HuH-7 (cell line): ENCODE results near the gene GSKIP.
"Not testable (repeated sequence)": the region's sequence is repeated elsewhere in the genome, so short reads cannot be mapped to it uniquely, and the experiment has no call there.

ENCODE experiments used
- DNase-seq: peaks from one replicate; pipeline ENCODE4 v3.0.0; 2011; ENCODE audit warnings: low spot score

The GSKIP gene

GRCh38 chr14:96362965-96363750, at the start of gene GSKIP, which contains the start of gene ATG2B:
Gene GSKIP (plus strand): TSS chr14:96363526. CDS start chr14:96382248, 18,722 bp downstream.
Gene ATG2B (minus strand): TSS chr14:96363341. CDS start chr14:96362976, 365 bp downstream.
- peak; percentile 87 for DNase-seq

GRCh38 chr14:96316087-96316486, 47.2 kb upstream of the GSKIP start:
- DNase-seq: no peak

GRCh38 chr14:96318836-96319235, 44.5 kb upstream of the GSKIP start:
- DNase-seq: no peak

GRCh38 chr14:96320605-96321004, 42.7 kb upstream of the GSKIP start:
- no peak for DNase-seq

DNA sequence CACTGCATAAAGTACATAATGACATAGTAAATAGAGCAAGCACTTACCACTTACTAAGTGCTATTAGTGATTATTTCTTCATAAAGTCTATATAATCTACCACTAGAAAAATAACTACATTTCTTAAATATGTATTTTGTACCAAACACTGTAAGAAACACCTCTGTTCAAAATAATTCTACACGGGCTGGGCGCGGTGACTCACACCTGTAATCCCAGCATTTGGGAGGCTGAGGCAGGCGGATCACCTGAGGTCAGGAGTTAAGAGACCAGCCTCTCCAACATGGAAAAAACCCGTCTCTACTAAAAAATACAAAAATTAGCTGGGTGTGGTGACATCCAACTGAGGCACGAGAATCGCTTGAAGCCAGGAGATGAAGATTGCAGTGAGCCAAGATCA, 39.1 kb upstream of the GSKIP start:
- DNase-seq: no peak

GRCh38 chr14:96338551-96338950, 24.8 kb upstream of the GSKIP start:
- no peak for DNase-seq

DNA sequence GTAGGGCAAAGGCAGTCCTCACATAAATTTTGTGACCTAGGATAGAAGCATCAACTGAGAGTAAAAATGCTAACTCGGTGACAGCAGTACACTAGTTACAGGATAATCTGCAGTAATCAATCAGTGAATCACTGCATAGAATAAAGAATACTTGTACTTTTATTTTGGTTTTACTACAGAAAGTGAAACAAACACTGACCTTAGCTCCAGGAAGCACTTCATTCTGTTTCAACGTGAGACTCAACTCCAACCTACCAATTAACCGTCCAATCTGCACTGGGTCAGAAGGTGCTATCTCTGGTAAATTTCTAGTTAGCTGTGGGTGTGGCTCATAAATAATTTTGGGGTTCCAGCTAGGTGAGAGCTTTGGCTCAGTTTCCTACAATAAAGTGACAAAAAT, 22.0 kb upstream of the GSKIP start:
- no peak for DNase-seq

- DNase-seq: no peak
These were observed 17.7 kb upstream of the GSKIP start for GRCh38 chr14:96345669-96346068.

DNA sequence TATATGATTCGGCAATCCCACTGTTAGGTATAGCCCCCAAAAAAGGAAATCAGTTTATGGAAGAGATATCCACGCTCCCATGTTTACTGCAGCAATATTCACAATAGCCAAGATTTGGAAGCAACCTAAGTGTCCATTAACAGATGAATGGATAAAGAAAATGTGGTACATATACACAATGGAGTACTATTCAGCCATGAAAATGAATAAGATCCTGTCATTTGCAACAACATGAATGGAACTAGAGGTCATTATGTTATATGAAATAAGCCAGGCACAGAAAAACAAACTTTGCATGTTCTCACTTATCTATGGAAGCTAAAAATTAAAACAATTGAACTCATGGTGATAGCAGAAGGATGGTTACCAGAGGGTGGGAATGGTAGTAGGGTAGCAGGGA, 15.4 kb upstream of the GSKIP start:
- DNase-seq: not testable (repeated sequence)

- DNase-seq: no peak
These were observed 13.8 kb upstream of the GSKIP start for GRCh38 chr14:96349286-96350075.

DNA sequence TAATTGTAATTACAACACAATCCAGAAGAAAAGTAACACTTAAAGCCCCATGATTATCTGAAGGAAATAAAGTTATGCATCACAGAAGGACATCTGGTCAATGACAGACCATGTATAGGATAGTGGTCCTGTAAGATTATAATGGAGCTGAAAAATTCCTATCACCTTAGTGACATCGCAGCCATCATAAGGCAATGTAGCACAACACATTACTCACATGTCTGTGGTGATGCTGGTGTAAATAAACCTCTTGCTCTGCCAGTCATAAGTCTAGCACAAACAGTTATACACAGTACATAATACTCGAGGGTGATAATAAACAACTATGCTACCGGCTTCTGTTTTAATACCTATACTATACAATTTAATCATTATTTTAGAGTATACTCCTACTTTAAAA, 11.3 kb upstream of the GSKIP start:
- DNase-seq: no peak

GRCh38 chr14:96352708-96353107, 10.6 kb upstream of the GSKIP start:
- no peak for DNase-seq

- no peak for DNase-seq
These were observed 9.1 kb upstream of the GSKIP start for GRCh38 chr14:96354246-96354645.

DNA sequence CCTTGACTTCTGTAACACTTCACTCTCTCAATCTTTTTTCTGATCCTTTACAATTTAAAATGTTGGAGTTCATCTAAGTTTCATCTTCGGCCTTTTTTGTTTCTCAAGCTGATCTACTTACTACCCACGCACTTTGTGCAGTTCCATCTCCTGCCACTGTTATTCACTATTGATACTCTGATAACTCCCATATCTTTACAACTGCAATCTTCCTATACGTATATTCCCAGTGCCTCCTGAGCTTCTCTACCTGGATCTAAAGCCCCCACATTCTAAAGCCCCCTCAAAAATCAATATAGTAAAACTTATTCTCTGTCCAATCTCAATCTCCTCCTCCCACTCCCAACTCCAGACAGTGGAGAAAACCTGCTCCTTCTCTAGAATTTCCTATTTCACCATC, 6.1 kb upstream of the GSKIP start:
- no peak for DNase-seq

DNA sequence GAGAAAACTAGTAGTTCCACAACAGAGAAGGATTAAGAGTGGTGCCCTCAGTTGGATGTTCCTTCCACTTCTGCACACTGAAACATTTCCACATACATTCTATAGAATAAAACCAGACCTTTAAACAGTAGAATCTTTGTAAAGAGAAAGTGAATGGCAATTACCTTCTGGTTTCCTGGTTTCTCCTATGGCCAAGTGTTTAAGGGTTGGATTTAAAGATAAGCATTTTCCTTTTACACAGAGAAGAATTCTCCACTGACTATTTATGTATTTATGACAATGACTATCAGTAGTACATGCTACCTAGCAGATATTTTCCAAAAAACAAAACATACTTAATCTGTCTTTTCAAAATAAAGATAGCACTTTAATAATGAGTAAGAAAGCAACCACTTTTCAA, 3.4 kb upstream of the GSKIP start:
- no peak for DNase-seq

GRCh38 chr14:96362071-96362964, 1.0 kb upstream of the GSKIP start:
- DNase-seq: peak; percentile 37

GRCh38 chr14:96363751-96364336, 518 bp downstream of the GSKIP start:
- no peak for DNase-seq

DNA sequence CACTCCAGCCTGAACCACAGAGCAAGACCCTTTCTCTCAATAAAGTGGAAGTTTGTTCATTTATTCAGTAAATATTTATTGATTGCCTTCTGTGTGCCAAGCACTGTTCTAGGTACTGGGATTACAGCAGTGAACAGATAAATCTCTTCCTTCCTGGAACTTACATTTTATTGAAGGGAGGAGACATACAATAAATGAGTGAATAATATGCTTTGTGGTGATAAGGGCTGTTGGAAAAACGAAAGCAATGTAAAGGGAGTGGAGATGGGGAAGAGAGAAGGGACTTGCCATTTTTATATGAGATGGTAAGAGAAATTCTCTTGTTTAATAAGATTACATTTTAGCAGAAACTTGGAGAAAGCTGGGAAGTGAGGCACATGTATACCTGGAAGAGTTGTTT, 1.6 kb downstream of the GSKIP start:
- DNase-seq: no peak

DNA sequence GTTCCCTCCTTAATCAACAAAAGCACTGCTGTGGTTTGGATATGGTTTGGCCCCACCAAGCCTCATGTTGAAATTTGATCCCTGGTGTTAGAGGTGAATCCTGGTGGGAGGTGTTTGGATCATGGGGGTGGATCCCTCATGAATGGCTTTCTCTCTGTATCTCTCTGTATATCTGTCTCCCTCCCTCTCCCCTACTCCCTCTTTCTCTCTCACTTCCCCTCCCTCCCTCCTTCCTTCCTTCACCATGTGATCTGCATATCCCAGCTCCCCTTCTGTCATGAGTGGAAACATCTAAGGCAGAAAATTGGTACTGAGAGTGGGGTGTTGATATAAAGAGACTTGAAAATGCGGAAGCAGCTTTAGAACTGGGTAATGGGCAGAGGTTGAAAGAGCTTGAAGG, 5.2 kb downstream of the GSKIP start:
- DNase-seq: no peak

DNA sequence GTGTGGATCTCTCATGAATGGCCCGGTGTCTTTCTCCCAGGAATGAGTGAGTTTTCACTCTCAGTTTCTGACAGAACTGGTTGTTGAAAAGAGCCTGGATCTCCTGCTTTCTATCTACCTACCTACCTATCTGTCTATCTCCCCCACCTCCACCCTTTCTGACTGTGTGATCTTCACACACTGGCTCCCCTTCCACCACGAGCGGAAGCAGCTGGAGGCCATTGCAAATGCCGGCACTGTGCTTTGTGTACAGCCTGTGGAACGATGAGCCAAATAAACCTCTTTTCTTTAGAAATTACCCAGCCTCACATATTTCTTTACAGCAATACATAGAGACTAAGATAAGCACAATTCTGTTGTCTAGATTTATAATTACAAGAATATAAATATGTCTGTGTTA, 7.2 kb downstream of the GSKIP start:
- DNase-seq: no peak

DNA sequence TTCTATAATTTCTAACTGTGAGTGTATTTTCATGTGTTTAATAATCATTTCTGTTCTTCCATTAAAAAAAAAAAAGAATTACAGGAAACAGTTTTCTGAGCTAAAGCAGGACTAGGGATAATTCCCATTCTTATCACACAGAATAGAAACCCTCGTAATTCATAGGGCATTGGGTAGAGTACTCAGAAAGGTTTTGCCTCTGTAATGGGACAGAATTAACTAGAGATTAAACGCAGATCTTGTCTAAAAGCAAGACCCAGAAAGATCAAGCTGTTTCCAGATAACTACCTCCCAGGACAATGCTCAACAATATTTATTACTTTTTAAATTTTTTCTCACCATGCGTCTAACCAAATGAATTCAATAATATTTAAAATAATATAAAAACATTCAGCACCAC, 10.2 kb downstream of the GSKIP start:
- no peak for DNase-seq

DNA sequence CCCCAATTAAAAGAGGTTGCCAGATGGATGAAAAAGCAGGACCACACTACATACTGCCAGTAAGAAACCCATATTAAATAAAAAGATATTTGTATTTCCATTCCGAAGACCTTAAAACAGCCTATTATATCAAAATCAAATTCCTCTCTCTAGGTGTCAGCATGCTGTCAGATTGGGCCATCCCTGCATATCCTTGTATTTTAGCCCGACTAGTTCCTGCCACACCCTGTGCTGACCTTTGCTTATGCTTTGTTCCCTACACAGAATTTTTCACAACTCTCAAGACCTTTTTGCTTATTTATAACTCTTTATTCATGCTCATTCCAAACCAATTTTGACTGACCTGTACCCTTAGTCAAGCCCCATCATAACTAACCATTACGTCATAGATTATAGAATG, 12.8 kb downstream of the GSKIP start:
- no peak for DNase-seq
